CD1c-positive myeloid dendritic cell (primary cell): ENCODE results near the gene MATN1.

Experiments used
- DNase-seq: peaks from one replicate; pipeline ENCODE4 v3.0.0-alpha.2; 2016; ENCODE audit errors: extremely low spot score

The MATN1 gene

GRCh38 chr1:30757352-30758120, 34.2 kb upstream of the MATN1 start, which contains the start of gene LAPTM5:
Gene LAPTM5, minus strand, starts transcription at chr1:30757774. Its CDS starts 29 bp downstream, at chr1:30757745.
- peak; percentile 81 for DNase-seq

GRCh38 chr1:30756545-30757351, 33.4 kb upstream of the MATN1 start:
- peak; percentile 96 for DNase-seq

GRCh38 chr1:30756206-30756544, 32.8 kb upstream of the MATN1 start:
- no peak for DNase-seq

GRCh38 chr1:30755746-30756145, 32.4 kb upstream of the MATN1 start:
- DNase-seq: no peak

- DNase-seq: no peak
These were observed 31.9 kb upstream of the MATN1 start for GRCh38 chr1:30755334-30755733.

GRCh38 chr1:30754684-30755171, 31.3 kb upstream of the MATN1 start:
- peak; percentile 74 for DNase-seq

GRCh38 chr1:30753660-30754123, 30.3 kb upstream of the MATN1 start:
- peak; percentile 82 for DNase-seq

GRCh38 chr1:30753118-30753517, 29.7 kb upstream of the MATN1 start:
- DNase-seq: no peak

- no peak for DNase-seq
These were observed 29.2 kb upstream of the MATN1 start for GRCh38 chr1:30752651-30752908.

GRCh38 chr1:30751830-30752650, 28.7 kb upstream of the MATN1 start:
- no peak for DNase-seq

GRCh38 chr1:30750731-30751291, 27.4 kb upstream of the MATN1 start:
- no peak for DNase-seq

- peak; percentile 67 for DNase-seq
These were observed 26.6 kb upstream of the MATN1 start for GRCh38 chr1:30749691-30750583.

- peak; percentile 47 for DNase-seq
These were observed 25.5 kb upstream of the MATN1 start for GRCh38 chr1:30748699-30749401.

- DNase-seq: peak; percentile 59
These were observed 24.8 kb upstream of the MATN1 start for GRCh38 chr1:30748098-30748698.

GRCh38 chr1:30747033-30748008, 23.9 kb upstream of the MATN1 start:
- peak; percentile 76 for DNase-seq

- DNase-seq: no peak
These were observed 23.0 kb upstream of the MATN1 start for GRCh38 chr1:30746212-30747032.

- DNase-seq: peak; percentile 38
These were observed 22.4 kb upstream of the MATN1 start for GRCh38 chr1:30745834-30746208.
